Measurements from ENCODE around the gene MIOS.

MIOS gene

DNA sequence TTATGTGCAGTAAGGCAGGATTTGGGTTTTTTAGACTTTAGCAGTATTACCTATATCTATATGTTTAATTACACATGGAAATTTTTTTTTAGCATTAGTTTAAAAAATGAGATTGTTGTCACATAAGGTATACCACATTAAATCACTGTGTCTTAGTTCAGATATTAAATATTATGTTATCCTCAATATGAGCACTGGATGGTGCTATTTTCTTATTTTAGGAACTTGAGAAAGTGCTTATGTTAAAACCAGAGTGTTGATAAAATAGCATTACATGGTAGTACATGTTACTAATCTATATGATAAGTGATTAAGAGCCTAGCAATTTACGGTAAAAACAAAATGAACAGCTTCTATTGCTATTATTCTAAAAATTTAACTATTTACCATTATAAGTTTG is 28.8 kb downstream of the MIOS start:
- no peaks in the 10 kb centered on the region for H3K4me1 ChIP-seq (ENCODE audit: control insufficient read depth, low read depth, low read length)
- H3K9me3 ChIP-seq (ENCODE audit: control insufficient read depth, low read depth, low read length): no peaks in the 10 kb centered on the region
- H3K36me3 ChIP-seq (ENCODE audit: control insufficient read depth, low read depth, low read length): peaks cover 40% of the 10 kb centered on the region
- H3K27me3 ChIP-seq (ENCODE audit: control insufficient read depth, insufficient read depth, low read length): no peaks in the 10 kb centered on the region
- no peak overlapping the region for H3K9ac ChIP-seq (ENCODE audit: low read length)
- H3K27ac ChIP-seq (ENCODE audit: low read length): no peak overlapping the region
- H3K4me3 ChIP-seq (ENCODE audit: low read length): no peak overlapping the region

DNA sequence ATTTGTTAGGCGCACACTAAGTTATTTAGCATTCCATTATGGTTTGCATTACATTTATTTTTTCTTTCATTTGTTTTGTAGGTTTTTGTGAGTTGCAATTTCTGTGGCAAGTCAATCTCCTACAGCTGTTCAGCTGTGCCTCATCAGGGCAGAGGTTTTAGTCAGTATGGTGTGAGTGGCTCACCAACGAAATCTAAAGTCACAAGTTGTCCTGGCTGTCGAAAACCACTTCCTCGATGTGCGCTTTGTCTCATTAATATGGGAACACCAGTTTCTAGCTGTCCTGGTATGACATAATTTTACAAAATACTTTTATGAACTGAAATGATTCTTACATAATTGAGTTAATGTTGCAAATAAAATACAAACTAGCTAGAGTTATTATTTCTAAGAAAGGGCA is 29.5 kb downstream of the MIOS start:
- Histone ChIP-seq H3K9me3 (ENCODE audit: control insufficient read depth, low read depth, low read length) (no peaks in the 10 kb centered on the region), H3K36me3 (ENCODE audit: control insufficient read depth, low read depth, low read length) (peaks cover 35% of the 10 kb centered on the region), H3K4me1 (ENCODE audit: control insufficient read depth, low read depth, low read length) (no peaks in the 10 kb centered on the region), H3K27ac (ENCODE audit: low read length) (no peak overlapping the region), H3K9ac (ENCODE audit: low read length) (no peak overlapping the region), H3K4me3 (ENCODE audit: low read length) (no peak overlapping the region), H3K27me3 (ENCODE audit: control insufficient read depth, insufficient read depth, low read length) (no peaks in the 10 kb centered on the region)

DNA sequence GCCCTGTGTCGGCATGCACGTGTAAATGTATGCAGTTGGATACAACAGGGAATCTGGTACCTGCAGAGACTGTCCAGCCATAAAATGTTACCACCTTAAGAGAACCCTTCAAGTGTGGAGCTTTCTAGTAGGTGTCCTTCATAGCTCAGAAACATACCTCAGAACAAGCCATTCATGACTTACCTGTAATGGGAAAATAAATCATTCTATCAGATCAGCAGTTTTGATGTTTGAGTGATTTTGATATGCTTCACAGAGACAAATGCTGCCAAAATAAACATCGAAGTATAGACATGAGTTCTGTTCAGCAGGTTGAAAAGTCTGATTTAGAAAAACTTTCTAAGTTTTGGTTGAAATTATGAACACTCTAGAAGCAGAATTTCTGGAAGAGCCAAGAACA is 40.3 kb downstream of the MIOS start:
- H3K9me3 ChIP-seq (ENCODE audit: control insufficient read depth, low read depth, low read length): no peaks in the 10 kb centered on the region
- no peaks in the 10 kb centered on the region for H3K27me3 ChIP-seq (ENCODE audit: control insufficient read depth, insufficient read depth, low read length)
- no peaks in the 10 kb centered on the region for H3K4me1 ChIP-seq (ENCODE audit: control insufficient read depth, low read depth, low read length)
- H3K27ac ChIP-seq (ENCODE audit: low read length): no peak overlapping the region
- no peak overlapping the region for H3K9ac ChIP-seq (ENCODE audit: low read length)
- H3K4me3 ChIP-seq (ENCODE audit: low read length): no peak overlapping the region
- peaks cover 23% of the 10 kb centered on the region for H3K36me3 ChIP-seq (ENCODE audit: control insufficient read depth, low read depth, low read length)

DNA sequence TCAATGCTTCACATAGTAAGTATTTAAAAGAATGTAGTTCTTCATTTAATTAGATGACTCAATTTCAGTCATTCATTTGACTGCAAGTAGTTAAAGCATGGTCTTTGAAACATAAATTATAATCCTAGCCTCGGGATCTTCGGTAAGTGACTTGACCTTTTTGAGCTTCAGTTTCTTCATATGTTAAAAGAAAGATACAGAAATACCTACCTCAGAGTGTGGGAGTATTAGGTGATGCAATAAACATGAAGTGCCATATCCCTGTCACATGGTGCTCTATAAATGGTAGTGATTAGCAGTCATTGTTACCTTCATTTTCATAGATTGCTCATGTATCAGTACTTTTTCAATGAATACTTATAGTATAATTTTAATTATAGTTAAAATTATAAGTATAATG is 42.6 kb downstream of the MIOS start:
- H3K27me3 ChIP-seq (ENCODE audit: control insufficient read depth, insufficient read depth, low read length): no peaks in the 10 kb centered on the region
- H3K4me3 ChIP-seq (ENCODE audit: low read length): no peak overlapping the region
- no peaks in the 10 kb centered on the region for H3K4me1 ChIP-seq (ENCODE audit: control insufficient read depth, low read depth, low read length)
- H3K27ac ChIP-seq (ENCODE audit: low read length): no peak overlapping the region
- H3K9me3 ChIP-seq (ENCODE audit: control insufficient read depth, low read depth, low read length): no peaks in the 10 kb centered on the region
- H3K9ac ChIP-seq (ENCODE audit: low read length): no peak overlapping the region
- peaks cover 23% of the 10 kb centered on the region for H3K36me3 ChIP-seq (ENCODE audit: control insufficient read depth, low read depth, low read length)

DNA sequence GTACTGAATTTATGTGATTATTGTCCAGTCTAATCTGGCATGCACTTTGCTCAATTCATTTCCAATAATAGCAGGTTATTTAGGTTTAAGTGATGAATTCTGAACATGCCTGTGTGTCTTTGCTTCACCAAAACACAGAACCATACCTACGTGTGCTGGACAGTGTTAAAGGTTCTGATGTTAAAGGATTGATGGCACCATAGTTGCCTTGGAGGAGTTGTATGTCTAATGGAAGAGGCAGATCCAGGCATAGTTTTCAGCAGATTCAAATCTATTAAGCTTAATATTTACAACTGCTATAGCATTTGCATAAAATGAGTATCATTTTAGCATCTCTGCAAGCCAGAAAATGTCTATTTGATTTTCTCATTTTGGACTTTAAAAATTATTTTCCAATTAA is 45.8 kb downstream of the MIOS start:
- H3K9me3 ChIP-seq (ENCODE audit: control insufficient read depth, low read depth, low read length): no peaks in the 10 kb centered on the region
- H3K4me1 ChIP-seq (ENCODE audit: control insufficient read depth, low read depth, low read length): no peaks in the 10 kb centered on the region
- H3K27ac ChIP-seq (ENCODE audit: low read length): no peak overlapping the region
- H3K27me3 ChIP-seq (ENCODE audit: control insufficient read depth, insufficient read depth, low read length): no peaks in the 10 kb centered on the region
- peaks cover 9% of the 10 kb centered on the region for H3K36me3 ChIP-seq (ENCODE audit: control insufficient read depth, low read depth, low read length)
- H3K9ac ChIP-seq (ENCODE audit: low read length): no peak overlapping the region
- no peak overlapping the region for H3K4me3 ChIP-seq (ENCODE audit: low read length)

DNA sequence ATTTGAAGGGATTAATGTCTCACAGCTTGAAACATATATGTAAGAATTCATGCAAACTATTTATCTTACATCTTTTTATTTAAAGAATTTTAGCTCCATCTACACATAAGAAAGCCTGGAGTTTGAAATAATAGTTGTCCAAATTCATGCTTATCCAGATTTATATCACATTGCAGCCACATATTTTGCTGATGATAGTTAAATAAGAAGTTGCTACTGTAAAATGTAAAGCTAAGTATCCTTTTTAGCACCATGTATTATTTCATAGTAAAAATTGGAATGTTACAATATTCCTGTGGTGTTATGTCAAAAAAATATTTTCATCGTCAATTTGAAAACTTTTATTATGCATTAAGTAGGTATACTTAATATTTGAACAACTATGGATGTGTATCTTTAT is 46.5 kb downstream of the MIOS start:
- Histone ChIP-seq H3K9me3 (ENCODE audit: control insufficient read depth, low read depth, low read length) (no peaks in the 10 kb centered on the region), H3K4me3 (ENCODE audit: low read length) (no peak overlapping the region), H3K36me3 (ENCODE audit: control insufficient read depth, low read depth, low read length) (peaks cover 5% of the 10 kb centered on the region), H3K27ac (ENCODE audit: low read length) (no peak overlapping the region), H3K27me3 (ENCODE audit: control insufficient read depth, insufficient read depth, low read length) (no peaks in the 10 kb centered on the region), H3K9ac (ENCODE audit: low read length) (no peak overlapping the region), H3K4me1 (ENCODE audit: control insufficient read depth, low read depth, low read length) (no peaks in the 10 kb centered on the region)

DNA sequence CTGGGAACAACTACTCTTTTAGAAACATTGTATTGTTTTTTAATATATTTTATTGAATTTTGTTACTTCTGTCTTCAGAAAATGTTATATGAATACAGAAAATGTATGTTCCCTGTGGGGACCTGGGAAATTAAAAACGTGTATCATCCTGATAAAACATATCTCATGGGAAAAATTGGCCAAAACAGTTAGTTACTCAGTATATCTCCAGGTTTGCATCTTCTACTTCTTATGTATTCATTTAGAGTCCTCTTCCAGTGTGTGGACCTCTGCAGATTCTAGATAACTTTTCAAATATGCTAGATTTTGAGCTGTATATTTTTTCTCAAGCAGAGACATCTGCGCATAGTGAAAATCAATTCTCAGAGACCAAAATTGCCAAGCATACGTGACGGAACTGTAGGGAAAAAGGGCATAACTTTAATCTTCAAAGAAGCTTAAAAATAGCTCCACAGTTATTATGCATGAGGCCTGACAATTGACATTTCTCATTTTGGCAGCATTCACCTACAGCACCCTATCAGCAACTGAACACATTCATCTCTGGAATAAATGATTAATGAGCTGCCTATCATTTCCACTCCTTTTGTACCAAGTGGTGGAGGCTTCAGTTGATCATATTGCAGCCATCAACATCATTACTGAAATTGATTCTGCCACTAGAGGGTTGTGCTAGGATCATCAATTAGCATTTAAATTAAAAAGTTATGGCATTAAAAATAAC is 47.5 kb downstream of the MIOS start:
- Histone ChIP-seq H3K27ac (ENCODE audit: low read length) (no peak overlapping the region), H3K27me3 (ENCODE audit: control insufficient read depth, insufficient read depth, low read length) (no peaks in the 10 kb centered on the region), H3K9me3 (ENCODE audit: control insufficient read depth, low read depth, low read length) (no peaks in the 10 kb centered on the region), H3K4me1 (ENCODE audit: control insufficient read depth, low read depth, low read length) (no peaks in the 10 kb centered on the region), H3K36me3 (ENCODE audit: control insufficient read depth, low read depth, low read length) (peaks cover 3% of the 10 kb centered on the region), H3K4me3 (ENCODE audit: low read length) (no peak overlapping the region), H3K9ac (ENCODE audit: low read length) (no peak overlapping the region)

DNA sequence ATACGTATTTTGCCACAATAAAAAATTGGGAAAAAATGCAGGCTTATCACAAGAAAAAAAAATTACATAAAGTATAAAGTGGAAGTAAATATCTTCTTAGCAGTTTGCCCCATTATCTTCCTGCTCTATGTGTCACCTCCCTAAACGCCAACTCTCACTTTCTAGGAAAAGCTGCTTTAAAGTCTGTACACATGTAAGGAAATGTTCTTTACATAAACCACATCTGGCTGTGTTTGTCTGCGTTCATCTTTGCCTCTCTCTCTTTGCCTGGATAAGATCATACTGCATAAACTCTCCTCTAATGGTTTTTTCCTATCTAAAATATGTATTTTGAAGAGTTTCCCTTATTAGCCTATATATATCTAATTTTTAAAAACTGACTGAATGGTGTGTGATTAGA is 50.9 kb downstream of the MIOS start:
- H3K27ac ChIP-seq (ENCODE audit: low read length): no peak overlapping the region

DNA sequence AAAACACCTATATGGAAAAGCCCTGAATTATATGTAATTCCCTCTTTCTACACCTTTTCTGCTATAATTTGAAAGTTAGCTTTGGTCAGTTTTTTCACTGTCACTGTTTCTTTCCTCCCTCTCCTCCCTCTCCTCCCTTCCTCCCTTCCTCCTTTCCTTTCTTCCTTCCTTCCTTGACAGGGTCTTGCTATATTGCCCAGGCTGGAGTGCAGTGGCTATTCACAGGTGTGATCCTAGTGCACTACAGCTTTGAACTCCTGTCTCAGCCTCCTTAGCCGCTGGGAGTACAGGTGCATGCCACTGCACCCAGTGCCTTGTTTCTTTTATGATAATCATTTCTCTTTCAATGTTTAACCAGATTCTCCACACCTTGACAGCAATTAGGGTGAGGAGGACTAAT is 51.7 kb downstream of the MIOS start:
- no peaks in the 10 kb centered on the region for H3K36me3 ChIP-seq (ENCODE audit: control insufficient read depth, low read depth, low read length)
- no peak overlapping the region for H3K27ac ChIP-seq (ENCODE audit: low read length)
- no peak overlapping the region for H3K9ac ChIP-seq (ENCODE audit: low read length)
- H3K9me3 ChIP-seq (ENCODE audit: control insufficient read depth, low read depth, low read length): no peaks in the 10 kb centered on the region
- no peaks in the 10 kb centered on the region for H3K4me1 ChIP-seq (ENCODE audit: control insufficient read depth, low read depth, low read length)
- no peaks in the 10 kb centered on the region for H3K27me3 ChIP-seq (ENCODE audit: control insufficient read depth, insufficient read depth, low read length)
- no peak overlapping the region for H3K4me3 ChIP-seq (ENCODE audit: low read length)

More for the DNA sequence above, 50.9 kb downstream of the MIOS start:
- Histone ChIP-seq H3K4me1 (ENCODE audit: control insufficient read depth, low read depth, low read length) (no peaks in the 10 kb centered on the region), H3K4me3 (ENCODE audit: low read length) (no peak overlapping the region), H3K27me3 (ENCODE audit: control insufficient read depth, insufficient read depth, low read length) (no peaks in the 10 kb centered on the region), H3K9ac (ENCODE audit: low read length) (no peak overlapping the region), H3K36me3 (ENCODE audit: control insufficient read depth, low read depth, low read length) (no peaks in the 10 kb centered on the region), H3K9me3 (ENCODE audit: control insufficient read depth, low read depth, low read length) (no peaks in the 10 kb centered on the region)

DNA sequence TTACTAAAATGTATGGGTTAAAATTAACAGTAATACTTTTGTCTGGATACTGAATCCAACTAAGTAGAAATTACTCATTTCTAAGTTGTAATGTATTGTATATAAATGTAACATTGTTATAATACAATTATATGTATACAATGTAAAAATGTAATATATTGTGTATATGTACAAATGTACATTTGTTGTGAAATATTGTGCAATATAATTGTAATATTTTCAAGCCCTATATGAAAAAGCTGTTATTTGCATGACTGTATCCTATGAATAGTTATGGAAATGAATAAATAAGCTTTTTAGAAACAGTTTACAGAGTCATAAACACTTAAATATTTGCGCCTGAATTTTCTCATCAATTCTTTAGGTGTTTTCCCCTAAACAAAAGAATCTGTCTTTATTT is 53.6 kb downstream of the MIOS start:
- no peaks in the 10 kb centered on the region for H3K27me3 ChIP-seq (ENCODE audit: control insufficient read depth, insufficient read depth, low read length)

DNA sequence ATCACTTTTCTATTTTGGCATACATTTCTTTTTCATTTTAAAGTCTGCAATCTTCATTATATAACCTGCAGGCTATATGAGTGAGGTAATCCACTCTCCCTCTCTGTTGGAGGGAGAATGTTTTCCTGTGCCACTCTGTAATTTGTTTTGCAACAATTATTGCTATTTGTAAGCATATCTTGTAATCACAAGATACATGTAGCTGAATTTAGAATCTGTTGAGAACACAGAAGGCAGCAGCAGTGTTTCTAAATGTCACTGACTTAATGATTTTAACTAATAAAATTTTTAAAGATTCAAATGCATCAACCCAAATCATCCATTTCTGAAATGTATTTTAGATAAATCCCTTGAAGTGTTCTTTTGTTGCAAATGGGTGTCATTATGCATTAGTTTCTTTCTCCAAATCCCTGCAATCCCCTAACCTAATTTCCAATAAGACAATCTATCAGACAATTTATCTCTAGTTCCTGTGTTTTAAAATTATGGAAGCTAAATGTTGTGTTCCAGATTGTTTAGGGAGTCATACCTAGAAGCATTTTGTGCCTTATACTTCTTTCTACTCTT is 54.0 kb downstream of the MIOS start:
- Histone ChIP-seq H3K9ac (ENCODE audit: low read length) (no peak overlapping the region), H3K4me1 (ENCODE audit: control insufficient read depth, low read depth, low read length) (no peaks in the 10 kb centered on the region), H3K27me3 (ENCODE audit: control insufficient read depth, insufficient read depth, low read length) (no peaks in the 10 kb centered on the region), H3K27ac (ENCODE audit: low read length) (no peak overlapping the region), H3K9me3 (ENCODE audit: control insufficient read depth, low read depth, low read length) (no peaks in the 10 kb centered on the region), H3K4me3 (ENCODE audit: low read length) (no peak overlapping the region), H3K36me3 (ENCODE audit: control insufficient read depth, low read depth, low read length) (no peaks in the 10 kb centered on the region)

More for the DNA sequence above, 53.6 kb downstream of the MIOS start:
- H3K27ac ChIP-seq (ENCODE audit: low read length): no peak overlapping the region
- no peak overlapping the region for H3K9ac ChIP-seq (ENCODE audit: low read length)
- no peak overlapping the region for H3K4me3 ChIP-seq (ENCODE audit: low read length)
- no peaks in the 10 kb centered on the region for H3K9me3 ChIP-seq (ENCODE audit: control insufficient read depth, low read depth, low read length)
- H3K4me1 ChIP-seq (ENCODE audit: control insufficient read depth, low read depth, low read length): no peaks in the 10 kb centered on the region
- no peaks in the 10 kb centered on the region for H3K36me3 ChIP-seq (ENCODE audit: control insufficient read depth, low read depth, low read length)

DNA sequence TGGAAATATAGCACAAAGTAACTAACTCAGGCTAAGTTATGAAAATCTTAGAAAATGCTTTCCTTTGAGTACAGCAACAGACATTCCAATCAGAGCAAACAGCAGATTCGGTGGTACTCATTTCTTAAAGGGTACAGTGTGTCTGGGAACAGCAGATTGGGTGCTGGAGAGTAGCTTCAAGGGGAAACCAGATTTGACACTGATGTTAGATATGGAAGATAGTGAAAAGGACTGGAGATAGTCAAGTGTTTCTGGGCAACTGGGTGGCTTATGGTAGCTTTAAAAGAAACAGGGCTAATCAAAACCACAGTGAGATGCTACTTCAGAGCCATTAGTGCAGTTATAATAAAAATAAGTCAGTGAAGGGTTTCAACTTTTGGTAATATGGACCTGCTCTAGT is 61.8 kb downstream of the MIOS start:
- Histone ChIP-seq H3K4me1 (ENCODE audit: control insufficient read depth, low read depth, low read length) (no peaks in the 10 kb centered on the region), H3K4me3 (ENCODE audit: low read length) (no peak overlapping the region), H3K27me3 (ENCODE audit: control insufficient read depth, insufficient read depth, low read length) (no peaks in the 10 kb centered on the region), H3K36me3 (ENCODE audit: control insufficient read depth, low read depth, low read length) (no peaks in the 10 kb centered on the region), H3K27ac (ENCODE audit: low read length) (no peak overlapping the region), H3K9ac (ENCODE audit: low read length) (no peak overlapping the region), H3K9me3 (ENCODE audit: control insufficient read depth, low read depth, low read length) (no peaks in the 10 kb centered on the region)
